ENCODE measurements around the gene RYR1.
"Not testable (repeated sequence)": the region's sequence is repeated elsewhere in the genome, so short reads cannot be mapped to it uniquely, and the experiment has no call there.

The RYR1 gene

DNA sequence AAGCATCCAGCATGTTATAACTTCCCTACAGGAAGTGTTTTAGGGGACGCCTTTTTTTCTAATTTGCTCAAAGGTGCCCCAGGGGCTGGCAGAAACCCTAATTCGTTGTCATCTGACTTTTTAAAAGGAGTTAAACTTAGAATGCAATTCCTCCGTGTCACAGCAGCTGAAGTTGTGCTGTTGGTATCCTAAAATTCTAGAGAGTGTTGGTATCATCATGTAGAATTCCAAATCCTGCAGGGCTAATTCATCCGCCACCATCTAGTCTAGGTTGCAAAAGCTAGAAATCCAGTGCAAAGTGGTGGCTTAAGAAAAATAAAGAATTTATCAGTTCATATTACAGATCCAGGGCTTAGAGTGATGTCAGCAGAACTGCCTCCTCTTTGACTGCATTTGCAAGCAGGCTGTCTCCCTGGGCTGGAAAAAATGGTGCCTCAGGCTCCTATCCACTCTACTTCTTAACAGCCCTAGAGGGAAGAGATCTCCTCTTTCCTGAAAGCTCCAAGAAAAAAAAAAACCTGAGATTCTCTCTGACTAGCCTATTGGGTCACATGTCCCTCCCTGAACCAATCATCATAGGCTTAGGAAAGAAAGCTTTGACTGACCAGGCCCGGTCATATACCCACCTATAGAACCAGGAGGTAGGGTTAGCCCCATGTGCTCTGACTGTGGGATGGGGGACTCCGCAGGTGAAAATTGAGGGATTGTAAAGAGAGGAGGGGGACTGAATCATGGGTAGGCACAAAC is 111.3 kb downstream of the RYR1 start:
- no peak for DNase-seq

DNA sequence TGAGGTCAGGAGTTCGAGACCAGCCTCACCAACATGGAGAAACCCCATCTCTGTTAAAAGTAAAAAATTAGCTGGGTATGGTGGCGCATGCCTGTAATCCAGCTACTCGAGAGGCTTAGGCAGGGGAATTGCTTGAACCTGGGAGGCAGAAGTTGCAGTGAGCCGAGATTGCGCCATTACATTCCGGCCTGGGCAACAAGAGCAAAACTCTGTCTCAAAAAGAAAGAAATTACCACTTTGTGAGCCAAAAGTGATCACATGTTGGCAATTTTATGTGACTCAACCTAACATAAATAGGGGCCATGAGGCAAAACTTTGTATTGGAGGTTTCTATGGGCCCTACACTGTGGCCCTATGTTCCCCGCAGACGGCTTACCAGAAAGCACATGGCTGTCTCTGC is 112.1 kb downstream of the RYR1 start:
- no peak for DNase-seq

DNA sequence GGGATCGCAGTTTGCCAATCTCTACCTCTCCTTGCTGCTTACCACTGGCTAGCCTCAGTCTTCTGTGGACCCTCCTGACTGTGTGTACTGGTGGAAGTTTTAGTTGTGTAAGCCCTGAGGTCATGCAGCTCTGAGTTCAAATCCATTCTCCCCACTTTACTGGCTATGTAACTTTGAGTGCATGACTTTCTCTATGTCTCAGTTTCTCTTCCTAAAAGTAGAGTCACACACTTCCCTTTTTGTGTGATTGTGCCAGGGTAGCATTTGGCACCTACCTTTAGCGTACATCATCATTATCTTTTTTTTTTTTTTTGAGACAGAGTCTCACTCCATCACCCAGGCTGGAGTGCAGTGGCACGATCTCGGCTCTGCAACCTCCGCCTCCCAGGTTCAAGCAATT is 113.9 kb downstream of the RYR1 start:
- no peak for DNase-seq

DNA sequence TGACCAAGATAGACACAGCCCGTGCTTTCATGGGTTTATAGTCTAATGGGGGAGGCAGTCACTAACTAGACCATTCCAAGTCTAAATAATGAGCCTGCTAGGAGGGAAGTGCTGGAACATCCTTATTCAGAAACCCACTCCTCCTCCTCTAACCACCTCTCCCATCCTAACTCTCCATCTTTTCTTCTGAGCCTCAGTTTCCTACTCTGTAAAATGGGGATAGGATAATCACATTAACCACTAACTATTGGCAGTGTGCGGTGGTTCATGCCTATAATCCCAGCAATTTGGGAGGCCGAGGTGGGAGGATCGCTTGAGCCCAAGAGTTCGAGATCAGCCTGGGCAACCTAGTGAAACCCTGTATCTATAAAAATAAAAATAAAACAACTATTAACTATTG is 115.6 kb downstream of the RYR1 start:
- no peak for DNase-seq

DNA sequence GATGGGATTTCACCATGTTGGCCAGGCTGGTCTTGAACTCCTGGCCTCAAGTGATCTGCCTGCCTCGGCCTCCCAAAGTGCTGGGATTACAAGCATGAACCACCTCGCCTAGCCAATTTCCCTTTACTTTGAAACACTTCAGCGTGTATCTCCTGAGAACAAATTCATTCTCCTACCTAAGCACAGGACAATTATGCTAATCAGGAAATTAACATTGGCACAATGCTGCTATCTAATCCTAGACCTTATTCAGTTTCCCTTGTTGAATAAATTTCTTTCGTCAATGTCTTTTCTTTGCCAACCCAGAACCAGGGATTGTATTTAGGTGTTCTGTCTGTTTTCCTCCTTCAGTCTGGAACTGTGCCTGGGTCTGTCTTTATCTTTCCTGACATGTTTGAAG is 116.5 kb downstream of the RYR1 start:
- DNase-seq: no peak

DNA sequence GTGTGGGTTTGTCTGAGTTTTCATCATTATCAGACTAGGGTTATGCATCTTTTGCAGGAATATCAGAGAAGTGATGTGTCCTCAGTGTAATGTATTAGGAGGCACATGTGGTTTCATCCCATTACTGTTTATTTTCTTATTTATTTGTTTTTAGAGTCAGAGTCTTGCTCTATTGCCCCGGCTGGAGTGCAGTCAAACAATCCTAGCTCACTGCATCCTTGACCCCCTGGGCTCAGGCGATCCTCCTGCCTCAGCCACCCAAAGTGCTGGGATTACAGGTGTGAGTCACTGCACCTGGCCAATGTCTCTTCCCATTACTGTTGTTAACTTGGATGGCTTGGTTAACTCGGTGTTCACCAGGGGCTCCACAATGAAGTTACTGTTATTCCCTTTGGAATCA is 116.9 kb downstream of the RYR1 start:
- no peak for DNase-seq

DNA sequence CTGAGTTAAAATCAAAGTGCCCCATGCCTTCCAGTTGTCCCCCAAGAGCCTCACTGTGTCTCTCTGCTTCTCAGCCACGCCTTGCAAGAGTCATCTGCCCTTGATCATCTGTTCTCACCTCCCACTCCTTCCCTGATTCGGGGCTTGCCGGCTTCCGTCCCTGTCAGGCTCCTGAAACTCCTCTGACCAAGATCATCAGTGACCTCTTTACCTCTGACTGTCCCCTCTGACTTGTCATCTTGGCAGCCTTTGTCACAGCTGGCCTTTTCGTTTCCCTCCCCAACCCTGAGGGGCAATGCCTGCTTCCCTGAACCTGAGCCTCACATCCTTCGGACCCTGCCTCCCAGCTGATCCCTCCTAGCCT is 117.9 kb downstream of the RYR1 start:
- DNase-seq: no peak

DNA sequence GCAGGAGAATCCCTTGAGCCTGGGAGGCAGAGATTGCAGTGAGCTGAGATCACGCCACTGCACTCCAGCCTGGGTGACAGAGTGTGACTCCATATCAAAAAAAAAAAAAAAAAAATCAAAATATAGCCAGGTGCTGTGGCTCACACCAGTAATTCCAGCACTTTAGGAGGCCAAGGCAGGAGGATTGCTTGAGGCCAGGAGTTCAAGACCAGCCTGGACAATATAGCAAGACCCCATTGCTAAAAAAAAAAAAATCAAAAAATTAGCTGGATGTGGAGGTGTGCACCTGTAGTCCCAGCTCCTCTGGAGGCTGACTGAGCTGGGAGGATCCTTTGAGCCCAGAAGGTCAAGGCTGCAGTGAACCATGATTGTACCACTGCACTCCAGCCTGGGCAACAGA is 119.7 kb downstream of the RYR1 start:
- DNase-seq: not testable (repeated sequence)

DNA sequence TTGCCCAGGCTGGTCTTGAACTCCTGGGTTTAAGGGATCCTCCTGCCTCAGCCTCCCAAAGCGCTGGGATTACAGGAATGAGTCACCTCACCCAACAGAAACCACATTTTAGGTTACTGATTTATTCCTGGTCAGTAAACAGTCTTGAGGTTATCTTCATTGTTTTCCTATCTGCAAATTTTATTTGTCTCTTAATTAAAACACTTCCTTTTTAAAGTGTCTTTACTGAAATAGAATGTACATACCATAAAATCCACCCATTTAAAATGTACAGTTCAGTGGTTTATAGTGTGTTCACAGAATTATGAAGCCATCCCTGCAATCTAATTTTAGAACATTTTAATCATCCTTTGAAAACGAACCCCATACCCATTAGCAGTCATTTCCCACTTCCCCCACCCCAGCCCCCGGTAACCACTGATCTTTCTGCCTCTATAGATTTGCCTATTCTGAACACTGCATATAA is 121.2 kb downstream of the RYR1 start:
- no peak for DNase-seq

DNA sequence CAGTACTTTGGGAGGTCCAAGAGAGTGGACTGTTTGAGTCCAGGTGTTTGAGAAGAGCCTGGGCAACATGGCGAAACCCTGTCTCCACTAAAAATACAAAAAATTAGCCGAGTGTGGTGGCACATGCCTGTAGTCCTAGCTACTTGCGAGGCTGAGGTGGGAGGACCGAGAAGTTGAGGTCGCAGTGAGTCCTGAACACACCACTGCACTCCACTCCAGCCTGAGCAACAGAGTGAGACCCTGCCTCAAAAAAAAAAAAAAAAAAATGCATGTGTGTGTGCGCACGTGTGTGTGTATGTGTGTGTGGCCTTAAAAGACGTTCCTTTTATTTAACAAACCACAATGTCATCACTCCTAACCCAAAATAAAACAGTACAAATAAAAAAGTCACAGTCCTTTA is 121.7 kb downstream of the RYR1 start:
- no peak for DNase-seq

DNA sequence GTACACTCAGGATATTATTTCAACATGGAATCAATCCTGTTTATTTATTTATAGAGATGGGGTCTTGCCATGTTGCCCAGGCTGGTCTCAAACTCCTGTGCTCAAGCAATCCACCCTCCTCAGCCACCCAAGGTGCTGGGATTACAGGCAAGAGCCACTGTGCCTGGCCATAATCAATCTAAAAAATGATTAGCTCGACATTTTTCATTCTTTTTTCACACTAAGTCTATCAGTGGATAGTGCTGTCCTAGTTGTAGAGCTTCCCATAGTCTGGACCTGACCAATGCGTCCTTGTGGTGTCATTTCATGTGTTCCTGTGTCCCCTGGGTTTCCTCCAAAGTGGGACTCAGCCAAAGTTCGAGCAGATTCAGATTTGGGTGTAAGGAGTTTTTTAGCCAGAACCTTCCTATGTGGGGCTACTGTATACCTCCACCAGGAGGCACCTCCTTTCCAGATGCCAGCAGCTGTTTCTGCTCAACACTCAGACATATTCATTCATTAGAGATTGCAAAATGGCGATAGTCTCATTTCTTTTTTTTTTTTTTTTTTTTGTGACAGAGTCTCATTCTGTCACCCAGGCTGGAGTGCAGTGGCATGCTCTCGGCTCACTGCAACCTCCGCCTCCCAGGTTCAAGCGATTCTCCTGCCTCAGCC is 123.2 kb downstream of the RYR1 start:
- no peak for DNase-seq

DNA sequence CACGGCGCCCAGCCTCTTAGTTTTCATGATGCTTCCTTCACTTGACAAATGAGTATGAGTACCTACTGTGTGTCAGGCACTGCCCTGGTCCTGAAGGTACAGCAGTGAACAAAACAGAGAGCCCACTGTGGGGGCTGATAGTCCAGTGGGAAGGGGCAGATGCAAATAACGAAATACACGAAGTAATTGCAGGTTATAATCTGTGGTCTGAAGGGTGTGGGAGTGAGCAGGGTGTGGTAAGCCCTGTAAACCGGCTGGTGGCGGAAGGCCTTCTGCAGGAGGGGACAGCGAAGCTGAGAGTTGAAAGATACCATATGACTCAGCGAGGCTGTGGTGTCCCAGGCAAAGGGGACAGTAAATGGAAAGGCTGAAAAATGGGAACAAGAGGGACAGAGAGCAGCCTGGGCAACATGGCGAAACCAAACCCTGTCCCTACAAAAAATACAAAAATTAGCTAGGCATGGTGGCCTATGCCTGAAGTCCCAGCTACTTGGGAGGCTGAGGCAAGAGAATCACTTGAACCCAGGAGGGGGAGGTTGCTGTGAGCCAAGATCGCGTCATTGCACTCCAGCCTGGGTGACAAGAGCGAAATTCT is 123.8 kb downstream of the RYR1 start:
- DNase-seq: no peak

DNA sequence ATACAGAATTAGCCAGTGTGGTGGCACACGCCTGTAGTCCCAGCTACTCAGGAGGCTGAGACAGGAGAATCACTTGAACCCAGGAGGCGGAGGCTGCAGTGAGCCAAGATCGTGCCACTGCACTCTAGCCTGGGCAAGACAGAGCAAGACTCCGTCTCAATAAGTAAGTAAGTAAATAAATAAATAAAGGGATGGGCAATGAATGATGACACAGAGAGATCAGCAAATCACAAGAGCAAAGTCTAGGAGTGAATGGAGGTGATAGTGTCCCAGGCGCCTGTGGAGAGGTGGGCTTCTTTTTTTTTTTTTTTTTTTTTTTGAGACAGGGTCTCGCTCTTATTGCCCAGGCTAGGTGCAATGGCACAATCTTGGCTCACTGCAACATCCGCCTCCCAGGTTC is 125.4 kb downstream of the RYR1 start:
- DNase-seq: not testable (repeated sequence)

DNA sequence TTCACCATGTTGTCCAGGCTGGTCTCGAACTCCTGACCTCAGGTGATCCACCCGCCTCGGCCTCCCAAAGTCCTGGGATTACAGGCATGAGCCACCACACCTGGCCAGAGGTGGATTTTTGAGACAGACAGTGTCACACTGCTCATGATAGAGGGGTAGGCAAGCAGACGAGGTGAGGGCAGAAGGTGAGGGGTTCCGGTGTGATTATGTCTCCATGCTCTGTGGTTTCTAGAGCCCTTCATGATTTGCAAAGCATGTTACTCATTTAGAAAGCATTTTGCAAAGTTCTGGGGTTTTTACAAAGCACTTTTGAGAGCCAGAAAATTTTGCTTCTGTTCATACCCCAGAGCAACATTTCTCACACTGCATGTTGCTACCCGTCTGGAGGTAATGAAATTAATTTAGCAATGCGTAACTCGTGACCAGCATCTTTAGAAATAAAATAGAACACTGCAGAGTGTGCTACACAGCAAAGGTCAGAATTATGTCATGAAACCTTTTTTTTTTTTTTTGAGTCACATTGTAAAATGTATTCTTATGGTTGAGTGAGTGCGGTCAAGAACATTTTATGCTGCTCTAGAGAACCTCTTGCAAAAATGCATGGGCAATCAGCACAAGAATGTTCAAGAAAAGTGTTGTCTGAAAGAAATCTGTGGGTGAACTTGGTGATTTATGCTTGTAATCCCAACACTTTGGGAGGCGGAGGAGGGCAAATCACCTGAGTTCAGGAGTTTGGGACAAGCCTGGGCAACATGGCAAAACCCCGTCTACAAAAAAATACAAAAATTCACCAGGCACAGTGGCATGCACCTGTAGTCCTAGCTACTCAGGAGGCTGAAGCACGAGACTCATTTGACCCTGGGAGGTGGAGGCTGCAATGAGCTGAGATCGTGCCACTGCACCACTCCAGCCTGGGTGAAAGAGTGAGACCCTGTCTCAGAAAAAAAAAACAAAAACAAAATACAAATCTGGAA is 126.2 kb downstream of the RYR1 start:
- no peak for DNase-seq

DNA sequence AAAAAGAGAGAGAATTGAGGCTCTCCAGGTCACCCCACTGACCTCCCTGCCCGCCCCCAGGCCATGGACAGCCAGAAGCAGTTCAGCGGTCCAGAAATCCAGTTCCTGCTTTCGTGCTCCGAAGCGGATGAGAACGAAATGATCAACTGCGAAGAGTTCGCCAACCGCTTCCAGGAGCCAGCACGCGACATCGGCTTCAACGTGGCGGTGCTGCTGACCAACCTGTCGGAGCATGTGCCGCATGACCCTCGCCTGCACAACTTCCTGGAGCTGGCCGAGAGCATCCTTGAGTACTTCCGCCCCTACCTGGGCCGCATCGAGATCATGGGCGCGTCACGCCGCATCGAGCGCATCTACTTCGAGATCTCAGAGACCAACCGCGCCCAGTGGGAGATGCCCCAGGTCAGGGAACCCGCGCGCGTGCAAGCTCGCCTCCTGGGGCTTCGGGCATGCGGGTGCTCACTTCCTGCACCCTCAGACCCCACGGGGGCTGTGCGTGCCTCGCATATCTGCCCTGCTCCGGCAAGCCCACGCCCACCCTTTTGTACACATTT is 127.6 kb downstream of the RYR1 start:
- DNase-seq: no peak

DNA sequence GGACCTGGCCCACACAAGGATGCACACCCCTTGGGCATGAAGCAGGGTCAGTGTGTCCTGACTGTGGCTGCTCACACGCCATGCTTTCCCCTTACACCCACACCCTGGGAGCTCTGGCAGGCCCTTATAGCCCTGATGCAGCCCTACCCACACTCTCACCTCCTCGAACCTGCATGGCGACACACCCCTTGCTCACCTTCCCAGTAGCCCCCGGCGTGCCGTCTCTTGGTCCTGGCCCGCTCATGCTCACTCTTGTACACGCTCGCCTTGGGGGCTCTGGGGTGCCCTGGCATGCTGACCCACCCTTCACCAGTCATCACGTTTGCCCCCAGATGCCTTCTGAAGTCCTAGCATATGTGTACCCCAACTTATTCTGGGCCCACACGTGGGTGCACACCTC is 128.2 kb downstream of the RYR1 start:
- no peak for DNase-seq

DNA sequence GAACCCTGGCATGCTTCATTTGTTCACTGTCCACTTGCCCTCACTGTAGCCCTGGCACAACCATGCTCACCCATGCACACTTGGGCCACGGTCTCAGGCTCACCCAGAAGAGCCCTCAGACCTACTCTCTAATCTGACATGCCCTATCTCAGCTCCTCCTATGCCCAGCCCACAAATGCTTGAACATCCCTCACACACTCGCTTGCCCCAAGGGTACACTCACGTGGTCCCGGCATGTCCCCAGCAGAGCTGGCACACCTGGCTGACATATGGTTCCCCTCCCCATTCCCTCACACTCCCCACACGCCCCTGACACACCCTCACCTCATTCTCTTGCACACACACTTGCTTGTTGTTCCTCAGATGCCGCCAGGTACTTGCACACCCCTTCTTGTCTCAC is 128.6 kb downstream of the RYR1 start:
- DNase-seq: no peak

DNA sequence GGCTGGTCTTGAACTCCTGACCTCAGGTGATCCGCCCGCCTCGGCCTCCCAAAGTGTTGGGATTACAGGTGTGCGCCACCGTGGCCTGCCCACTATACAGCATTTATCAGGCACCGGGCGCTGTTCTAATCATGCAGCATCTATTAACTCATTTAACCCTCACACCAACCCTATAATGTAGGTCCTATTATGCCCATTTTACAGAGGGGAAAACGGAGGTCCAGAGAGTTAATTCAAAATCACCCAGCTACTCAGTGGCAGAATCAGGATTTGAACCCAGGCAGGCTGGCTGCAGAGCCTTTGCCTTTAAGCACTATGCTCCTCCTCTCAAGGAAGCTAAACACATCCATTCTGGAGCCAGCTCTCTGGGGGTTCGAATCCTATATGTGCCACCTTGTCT is 130.0 kb downstream of the RYR1 start:
- DNase-seq: no peak

DNA sequence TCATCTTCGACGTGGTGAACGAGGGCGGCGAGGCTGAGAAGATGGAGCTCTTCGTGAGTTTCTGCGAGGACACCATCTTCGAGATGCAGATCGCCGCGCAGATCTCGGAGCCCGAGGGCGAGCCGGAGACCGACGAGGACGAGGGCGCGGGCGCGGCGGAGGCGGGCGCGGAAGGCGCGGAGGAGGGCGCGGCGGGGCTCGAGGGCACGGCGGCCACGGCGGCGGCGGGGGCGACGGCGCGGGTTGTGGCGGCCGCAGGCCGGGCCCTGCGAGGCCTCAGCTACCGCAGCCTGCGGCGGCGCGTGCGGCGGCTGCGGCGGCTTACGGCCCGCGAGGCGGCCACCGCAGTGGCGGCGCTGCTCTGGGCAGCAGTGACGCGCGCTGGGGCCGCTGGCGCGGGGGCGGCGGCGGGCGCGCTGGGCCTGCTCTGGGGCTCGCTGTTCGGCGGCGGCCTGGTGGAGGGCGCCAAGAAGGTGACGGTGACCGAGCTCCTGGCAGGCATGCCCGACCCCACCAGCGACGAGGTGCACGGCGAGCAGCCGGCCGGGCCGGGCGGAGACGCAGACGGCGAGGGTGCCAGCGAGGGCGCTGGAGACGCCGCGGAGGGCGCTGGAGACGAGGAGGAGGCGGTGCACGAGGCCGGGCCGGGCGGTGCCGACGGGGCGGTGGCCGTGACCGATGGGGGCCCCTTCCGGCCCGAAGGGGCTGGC is 131.6 kb downstream of the RYR1 start:
- DNase-seq: no peak

DNA sequence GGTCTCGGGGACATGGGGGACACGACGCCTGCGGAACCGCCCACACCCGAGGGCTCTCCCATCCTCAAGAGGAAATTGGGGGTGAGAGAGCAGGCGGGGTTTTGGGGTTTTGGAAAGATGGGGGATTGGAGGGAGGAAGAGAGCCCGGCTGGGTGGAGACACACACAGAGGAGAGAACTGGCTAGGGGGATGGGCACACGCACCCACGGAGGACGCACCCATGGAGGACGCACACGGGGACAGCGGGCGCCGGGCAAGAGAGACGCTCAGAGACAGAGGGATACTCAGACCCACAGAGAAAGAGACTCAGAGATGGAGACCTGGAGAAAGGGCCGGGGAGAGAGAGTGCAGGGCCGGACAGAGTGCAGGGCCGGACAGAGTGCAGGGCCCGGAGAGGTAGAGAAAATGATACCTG is 132.2 kb downstream of the RYR1 start:
- DNase-seq: no peak

DNA sequence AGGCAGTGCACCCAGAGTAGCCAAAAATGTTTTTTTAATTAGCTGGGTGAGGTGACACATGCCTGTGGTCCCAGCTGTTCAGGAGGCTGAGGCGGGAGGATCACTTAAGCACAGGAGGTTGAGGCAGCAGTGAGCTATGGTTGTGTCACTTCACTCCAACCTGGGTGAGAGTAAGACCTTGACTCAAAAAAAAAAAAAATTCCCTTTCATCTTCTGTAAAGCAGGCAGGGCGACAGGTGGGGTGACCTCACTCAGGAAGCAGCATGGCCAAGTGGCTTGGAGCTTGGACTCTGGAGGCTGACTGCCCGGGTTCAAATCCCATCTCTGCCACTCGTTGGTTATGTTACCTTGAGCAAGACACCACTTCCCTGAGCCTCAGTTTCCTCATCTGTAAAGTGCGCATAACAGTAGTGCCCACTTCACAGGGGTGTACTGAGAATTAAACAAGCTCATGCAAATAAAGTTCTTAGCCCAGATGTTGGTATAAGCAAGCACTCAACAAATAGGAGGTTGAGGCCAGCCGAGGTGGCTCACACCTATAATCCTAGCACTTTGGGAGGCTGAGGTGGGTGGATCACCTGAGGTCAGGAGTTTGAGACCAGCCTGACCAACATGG is 136.0 kb downstream of the RYR1 start:
- no peak for DNase-seq

DNA sequence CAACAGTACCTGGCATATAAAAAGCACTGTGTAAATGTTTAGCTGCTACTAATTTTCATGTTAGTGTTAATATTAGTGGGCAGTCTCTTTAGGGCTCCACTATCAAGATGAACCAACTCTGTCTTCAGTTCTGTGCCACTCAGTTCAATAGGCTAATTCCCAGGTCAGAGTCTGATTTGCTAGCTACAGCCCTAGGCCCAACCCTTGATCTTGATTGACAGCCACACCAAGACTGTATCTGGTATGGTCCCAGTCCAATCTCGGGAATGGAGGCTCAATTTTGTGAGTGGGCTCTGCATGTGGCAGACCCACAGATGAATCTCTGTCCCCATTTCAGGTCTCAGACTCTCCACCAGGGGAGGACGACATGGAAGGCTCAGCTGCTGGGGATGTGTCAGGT is 138.2 kb downstream of the RYR1 start:
- no peak for DNase-seq
